GM21825 (cell line): Measurements from ENCODE around the gene TLR3.
"Not testable (repeated sequence)": the region's sequence is repeated elsewhere in the genome, so short reads cannot be mapped to it uniquely, and the experiment has no call there.

ENCODE experiments used
- ATAC-seq: cut with Tn5 transposase; IDR thresholded peaks from one replicate; pipeline ENCODE4 v1.9.1; 2021; ENCODE audit warnings: mild to moderate bottlenecking, moderate library complexity; ENCODE audit not compliant: unreplicated experiment

The TLR3 gene

GRCh38 chr4:186068581-186069348, at the start of gene TLR3:
TLR3 (plus strand) TSS chr4:186069156; CDS start chr4:186076620, 7,464 bp downstream.
- no peak for ATAC-seq

GRCh38 chr4:186019269-186019668, 49.7 kb upstream of the TLR3 start:
- no peak for ATAC-seq

- ATAC-seq: no peak
Measured at GRCh38 chr4:186020106-186020792, 48.7 kb upstream of the TLR3 start.

- no peak for ATAC-seq
Measured at GRCh38 chr4:186020793-186021407, 48.1 kb upstream of the TLR3 start.

- ATAC-seq: no peak
Measured at GRCh38 chr4:186021461-186022167, 47.3 kb upstream of the TLR3 start.

- no peak for ATAC-seq
Measured at GRCh38 chr4:186023975-186024374, 45.0 kb upstream of the TLR3 start.

- ATAC-seq: no peak
Measured at GRCh38 chr4:186024637-186025407, 44.1 kb upstream of the TLR3 start.

- ATAC-seq: no peak
Measured at GRCh38 chr4:186025408-186025690, 43.6 kb upstream of the TLR3 start.

GRCh38 chr4:186027405-186027804, 41.6 kb upstream of the TLR3 start:
- no peak for ATAC-seq

- no peak for ATAC-seq
Measured at GRCh38 chr4:186029571-186030398, 39.2 kb upstream of the TLR3 start.

GRCh38 chr4:186030399-186030775, 38.6 kb upstream of the TLR3 start:
- ATAC-seq: no peak

GRCh38 chr4:186030795-186031194, 38.2 kb upstream of the TLR3 start:
- ATAC-seq: no peak

- no peak for ATAC-seq
Measured at GRCh38 chr4:186032259-186032658, 36.7 kb upstream of the TLR3 start.

GRCh38 chr4:186033027-186033426, 35.9 kb upstream of the TLR3 start:
- no peak for ATAC-seq

GRCh38 chr4:186034613-186035012, 34.3 kb upstream of the TLR3 start:
- not testable (repeated sequence) for ATAC-seq

GRCh38 chr4:186036976-186037581, 31.9 kb upstream of the TLR3 start:
- ATAC-seq: no peak

- no peak for ATAC-seq
Measured at GRCh38 chr4:186037692-186038658, 31.0 kb upstream of the TLR3 start.

GRCh38 chr4:186039697-186040096, 29.3 kb upstream of the TLR3 start:
- no peak for ATAC-seq
